ENCODE measurements around the gene USP1.

GRCh38 chr1:62436466-62437272 is at the start of gene USP1:
- TF ChIP-seq GATA3 (IDR thresholded peaks at IDR 0.05; ENCODE audit: low read depth, low read length) (no peak), GATA2 (IDR thresholded peaks at IDR 0.05; ENCODE audit: low read depth, low read length) (no peak)
